ENCODE data around the gene NPY.

DNA sequence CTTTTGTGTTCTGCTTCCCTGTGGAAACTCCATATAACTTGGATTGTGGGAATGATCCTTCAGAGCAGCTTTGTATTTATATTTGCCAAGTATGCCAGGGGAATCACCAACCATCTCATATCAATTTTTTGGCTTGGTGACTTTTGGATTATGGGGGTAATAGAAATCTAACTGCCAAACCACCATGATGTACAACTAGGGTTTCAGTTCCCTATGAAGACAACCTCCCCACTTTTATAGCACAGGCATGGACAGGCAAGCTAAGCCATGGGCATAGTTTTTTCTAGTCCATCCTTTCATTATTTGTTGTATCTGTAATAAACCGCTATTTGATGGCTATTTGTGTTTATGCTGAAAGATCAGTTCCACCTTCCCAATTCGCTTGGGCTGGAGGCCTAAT lies 17.7 kb downstream of the NPY start:
- TF ChIP-seq EP300 (IDR thresholded peaks at IDR 0.05) (no peak), CTCF (IDR thresholded peaks at IDR 0.05) (no peak)

All from sigmoid colon (tissue), 4 donors.